Measurements from ENCODE around the gene ANXA4. TPM values are rescaled to one million over a fixed set of nuclear protein-coding genes. Genes with fewer than 3 reads are reported as not detected.

The ANXA4 gene
- total RNA-seq, 4 donors from 2014 or later = 33.3 to 125 (median 99.4) TPM

DNA sequence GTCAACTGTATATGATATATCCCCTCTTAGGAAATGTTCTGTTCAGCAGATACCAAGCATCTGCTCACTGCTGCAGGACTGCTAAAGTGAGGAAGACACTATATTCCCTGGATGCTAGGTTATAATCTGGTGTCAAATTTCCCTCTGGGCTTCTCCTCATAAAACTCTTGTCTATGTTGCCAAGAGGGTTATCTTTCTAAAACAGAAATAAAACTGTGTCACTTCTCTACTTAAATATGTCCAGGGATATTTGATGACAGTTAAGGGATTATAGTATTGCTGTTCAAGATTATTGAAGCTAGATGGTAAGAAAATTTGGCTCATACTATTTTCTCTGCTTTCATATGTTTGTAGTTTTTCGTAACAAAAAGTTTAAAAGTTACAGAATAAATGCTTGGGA is 121.4 kb downstream of the ANXA4 start:
- Histone ChIP-seq H3K4me1 (no peaks in the 10 kb centered on the region), H3K36me3 (peaks cover 0 to 41% (median 2%) of the 10 kb centered on the region in 4 donors), H3K4me3 (no peak overlapping the region), H3K27ac (no peak overlapping the region), H3K9me3 (no peaks in the 10 kb centered on the region), H3K27me3 (no peaks in the 10 kb centered on the region)
- WGBS, 2 donors (ENCODE audit: low coverage in 1 of 2) = 97 to 100% methylated on average over 1 of the region's 1 CpG
- DNase-seq = no peak
- in situ Hi-C loops (cut with MboI; ENCODE audit: low pct_ligation_motif_present in 1 of 4, low pct_unique_long_range_greater_than_20kb in 1 of 4, low sequenced_read_pairs in 3 of 4) (no loop called here), intact Hi-C loops (cut with DNase I; ENCODE audit: low total_unique reads) (no loop called here)
- TF ChIP-seq EP300 (IDR thresholded peaks at IDR 0.05; ENCODE audit: low read depth) = no peak
- TF ChIP-seq CTCF (IDR thresholded peaks at IDR 0.05) = no peak

Small RNAs within 50 kb of the gene (small RNA-seq; reads per million reads assigned to genes)
- 0 reads per million in 4 donors for gene RPL23AP92

Other genes with a start within 250 kb of the ANXA4 start
- gene AAK1, start 98.4 kb upstream of the ANXA4 start, total RNA-seq = 100 to 1,000 TPM in 1 of 4 donors, 10 to 100 TPM in 3; 34.8 to 109 (median 70.2) TPM
- 10 to 100 TPM in 3 of 4 donors, 1 to 10 TPM in 1; 5.0 to 82.3 (median 20.9) TPM for gene GMCL1, start 87.5 kb downstream of the ANXA4 start, total RNA-seq
- gene SNRNP27, start 151.8 kb downstream of the ANXA4 start, total RNA-seq = 10 to 100 TPM in 3 of 4 donors, 1 to 10 TPM in 1; 2.4 to 75.4 (median 63.6) TPM
- gene MXD1, start 173.0 kb downstream of the ANXA4 start, total RNA-seq = 100 to 1,000 TPM in 2 of 4 donors, 10 to 100 TPM in 2; 11.7 to 154 (median 113) TPM
- 1 to 10 TPM in 1 of 4 donors, under 1 TPM in 1, not detected in 2; 0.95 to 1.2 TPM for gene ASPRV1, start 219.5 kb downstream of the ANXA4 start, total RNA-seq